DOHH2 (cell line): ENCODE data around the gene DHRS9.

Source experiments
- H3F3A ChIP-seq: fragments of 200-600 bp; sonication (generic), shearing (Covaris generic); 2 replicates; pipeline ENCODE4 v1.6.0; 2016; ENCODE audit warnings: antibody characterized with exemption, mild to moderate bottlenecking; ENCODE audit not compliant: control insufficient read depth, insufficient read depth
- H3K27ac ChIP-seq: fragments of 200-600 bp; sonication (generic); 2 replicates; pipeline ENCODE4 v1.5.1; 2014; ENCODE audit warnings: low read depth, mild to moderate bottlenecking, low read length, moderate library complexity
- H3K27me3 ChIP-seq: fragments of 200-600 bp; sonication (generic); 2 replicates; pipeline ENCODE4 v1.6.1; 2014; ENCODE audit warnings: mild to moderate bottlenecking, low read length, mixed read lengths; ENCODE audit not compliant: control insufficient read depth
- H3K36me3 ChIP-seq: fragments of 200-600 bp; sonication (generic); 2 replicates; pipeline ENCODE4 v1.6.1; 2014; ENCODE audit warnings: mild to moderate bottlenecking, low read length, moderate library complexity, mixed read lengths; ENCODE audit not compliant: control insufficient read depth
- H3K4me1 ChIP-seq: fragments of 200-600 bp; sonication (generic); 2 replicates; pipeline ENCODE4 v1.6.1; 2014; ENCODE audit warnings: mild to moderate bottlenecking, low read length, mixed read lengths; ENCODE audit not compliant: control insufficient read depth
- H3K4me2 ChIP-seq: fragments of 200-600 bp; sonication (generic); 2 replicates; pipeline ENCODE4 v1.6.0; 2014; ENCODE audit warnings: mild to moderate bottlenecking, low read length, moderate library complexity
- H3K4me3 ChIP-seq: fragments of 200-600 bp; sonication (generic); 2 replicates; pipeline ENCODE4 v1.5.1; 2014; ENCODE audit warnings: mild to moderate bottlenecking, low read length, mixed read lengths
- H3K79me2 ChIP-seq: fragments of 200-600 bp; sonication (generic); 2 replicates; pipeline ENCODE4 v1.6.1; 2014; ENCODE audit warnings: mild to moderate bottlenecking, low read length, mixed read lengths; ENCODE audit not compliant: control insufficient read depth
- H3K9me2 ChIP-seq: fragments of 200-600 bp; sonication (generic); replicated peaks from 2 replicates; pipeline ENCODE4 v1.6.1; 2014; ENCODE audit warnings: mild to moderate bottlenecking, low read length, mixed read lengths; ENCODE audit not compliant: control insufficient read depth
- H3K9me3 ChIP-seq: fragments of 200-600 bp; sonication (generic); 2 replicates; pipeline ENCODE4 v1.6.1; 2014; ENCODE audit warnings: antibody characterized with exemption, low read length, mixed read lengths; ENCODE audit not compliant: control insufficient read depth, insufficient read depth
- H4K20me1 ChIP-seq: fragments of 200-600 bp; sonication (generic); 2 replicates; pipeline ENCODE4 v1.6.0; 2014; ENCODE audit warnings: low read depth, mild to moderate bottlenecking, antibody characterized with exemption, low read length, moderate library complexity; ENCODE audit not compliant: control insufficient read depth, insufficient read depth
- CTCF ChIP-seq: fragments of 200-600 bp; sonication (generic); IDR thresholded peaks from one replicate; pipeline ENCODE4 v1.5.1; 2014; ENCODE audit warnings: antibody characterized with exemption, mild to moderate bottlenecking, low read depth, low read length; ENCODE audit not compliant: poor library complexity, severe bottlenecking
- EZH2phosphoT487 ChIP-seq: fragments of 200-600 bp; sonication (generic); IDR thresholded peaks from 2 replicates; pipeline ENCODE4 v1.6.1; 2017; ENCODE audit warnings: borderline replicate concordance, mild to moderate bottlenecking, antibody characterized with exemption, low read length, moderate library complexity, mixed read lengths

The DHRS9 gene

GRCh38 chr2:169118060-169118459 is 48.7 kb downstream of the DHRS9 start:
- Histone ChIP-seq H3K9me3 (no peaks in the 10 kb centered on the region), H3K27me3 (peaks cover 3% of the 10 kb centered on the region; the same call in 1 of the 2 replicates), H3K4me3 (no peak overlapping the region), H3F3A (no peaks in the 10 kb centered on the region), H3K79me2 (no peaks in the 10 kb centered on the region), H3K9me2 (no peaks in the 10 kb centered on the region), H3K4me1 (no peaks in the 10 kb centered on the region), H3K27ac (no peak overlapping the region), H3K4me2 (no peak overlapping the region), H4K20me1 (no peaks in the 10 kb centered on the region), H3K36me3 (no peaks in the 10 kb centered on the region)
- TF ChIP-seq EZH2phosphoT487 (no peak), CTCF (no peak)

GRCh38 chr2:169119123-169119760 is 49.9 kb downstream of the DHRS9 start:
- no peaks in the 10 kb centered on the region for H3K9me2 ChIP-seq
- no peaks in the 10 kb centered on the region for H3F3A ChIP-seq
- 0 out of 2 replicates have a peak, but pooled peaks cover 3% of the 10 kb centered on the region for H3K27me3 ChIP-seq
- no peaks in the 10 kb centered on the region for H3K79me2 ChIP-seq
- no peaks in the 10 kb centered on the region for H3K36me3 ChIP-seq
- no peaks in the 10 kb centered on the region for H3K4me1 ChIP-seq
- H3K4me2 ChIP-seq: no peak overlapping the region
- no peaks in the 10 kb centered on the region for H4K20me1 ChIP-seq
- H3K4me3 ChIP-seq: no peak overlapping the region
- no peaks in the 10 kb centered on the region for H3K9me3 ChIP-seq
- H3K27ac ChIP-seq: no peak overlapping the region
- no peak for TF ChIP-seq EZH2phosphoT487
- no peak for TF ChIP-seq CTCF

- Histone ChIP-seq H3K27me3 (0 out of 2 replicates have a peak, but pooled peaks cover 3% of the 10 kb centered on the region), H3K4me2 (no peak overlapping the region), H3K36me3 (no peaks in the 10 kb centered on the region), H3F3A (no peaks in the 10 kb centered on the region), H4K20me1 (no peaks in the 10 kb centered on the region), H3K9me3 (no peaks in the 10 kb centered on the region), H3K27ac (no peak overlapping the region), H3K4me1 (no peaks in the 10 kb centered on the region), H3K9me2 (no peaks in the 10 kb centered on the region), H3K4me3 (no peak overlapping the region), H3K79me2 (no peaks in the 10 kb centered on the region)
- TF ChIP-seq EZH2phosphoT487 (no peak), CTCF (no peak)
These were observed 50.5 kb downstream of the DHRS9 start for GRCh38 chr2:169119851-169120250.
